Right atrium auricular region (tissue), 2 donors: ENCODE measurements around the gene SLC25A5. TPM values are rescaled to one million over a fixed set of nuclear protein-coding genes. Genes with fewer than 3 reads are reported as not detected.
A peak's percentile ranks its signal among the peaks of the same experiment; 100 is the strongest.

Experiments
- DNase-seq: peaks from one replicate; pipeline ENCODE4 v3.0.0-alpha.2; 2019; ENCODE audit warnings: low spot score
- H3K27ac ChIP-seq, 2 donors: fragments of 200-600 bp; sonication (generic); 1 replicate in 1 of 2; 2 replicates in 1 of 2; pipeline ENCODE4 v1.5.1; 2016 to 2019
- H3K27me3 ChIP-seq, 2 donors: fragments of 200-600 bp; sonication (generic); one replicate each; pipeline versions ENCODE4 v1.5.1 to v1.6.0; 2017 to 2019
- H3K36me3 ChIP-seq: fragments of 200-600 bp; sonication (generic); one replicate; pipeline ENCODE4 v1.5.1; 2016
- H3K4me1 ChIP-seq, 2 donors: fragments of 200-600 bp; sonication (generic); one replicate each; pipeline versions ENCODE4 v1.5.1 to v1.6.0; 2017 to 2019
- H3K4me3 ChIP-seq, 2 donors: fragments of 200-600 bp; sonication (generic); 1 replicate in 1 of 2; 2 replicates in 1 of 2; pipeline ENCODE4 v1.5.1; 2017 to 2019; ENCODE audit warnings: mild to moderate bottlenecking in 1 of 2, moderate library complexity in 1 of 2
- H3K9me3 ChIP-seq, 2 donors: fragments of 200-600 bp; sonication (generic); one replicate each; pipeline ENCODE4 v1.5.1; 2019
- CTCF ChIP-seq, 2 donors: fragments of 200-600 bp; sonication (generic); IDR thresholded peaks; one replicate each; pipeline ENCODE4 v1.5.1; 2019; ENCODE audit warnings: antibody characterized with exemption in 2 of 2
- total RNA-seq, 2 donors: library from RNA; depleted of rRNA; stranded (reverse); fragments of >200 nt; gene quantifications; one replicate each; pipeline ENCODE4 v1.1.0, GENCODE V29; 2016

Gene SLC25A5
- total RNA-seq, 2 donors from 2014 or later, result 134 to 174 TPM

- peaks cover 0 to 4% of the 10 kb centered on the region in 2 donors for H3K4me1 ChIP-seq
- no peaks in the 10 kb centered on the region for H3K27me3 ChIP-seq
- no peaks in the 10 kb centered on the region for H3K9me3 ChIP-seq
- TF ChIP-seq CTCF (IDR thresholded peaks at IDR 0.05), result peak; percentile 52 to 87
- DNase-seq, result peak; percentile 73
- H3K4me3 ChIP-seq, result peak overlapping the region; percentile 72 to 77
- peak overlapping the region; percentile 95 to 96 for H3K27ac ChIP-seq
- peaks cover 22% of the 10 kb centered on the region for H3K36me3 ChIP-seq
Observed at GRCh38 chrX:119468551-119469312, 488 bp downstream of the SLC25A5 start.

- peak in 1 of 2 donors; percentile 18 for TF ChIP-seq CTCF (IDR thresholded peaks at IDR 0.05)
- H3K27me3 ChIP-seq, result no peaks in the 10 kb centered on the region
- peaks cover 22% of the 10 kb centered on the region for H3K36me3 ChIP-seq
- no peak for DNase-seq
- peak overlapping the region; percentile 72 to 77 for H3K4me3 ChIP-seq
- H3K9me3 ChIP-seq, result no peaks in the 10 kb centered on the region
- H3K4me1 ChIP-seq, result peaks cover 0 to 4% of the 10 kb centered on the region in 2 donors
- peak overlapping the region; percentile 95 to 96 for H3K27ac ChIP-seq
Observed at GRCh38 chrX:119469313-119469635, 1.0 kb downstream of the SLC25A5 start.

GRCh38 chrX:119474615-119475388 is 6.6 kb downstream of the SLC25A5 start:
- Histone ChIP-seq H3K36me3 (peaks cover 20% of the 10 kb centered on the region), H3K9me3 (no peaks in the 10 kb centered on the region), H3K27me3 (no peaks in the 10 kb centered on the region), H3K4me1 (no peaks in the 10 kb centered on the region), H3K4me3 (no peak overlapping the region), H3K27ac (no peak overlapping the region)
- DNase-seq, result peak; percentile 36
- TF ChIP-seq CTCF (IDR thresholded peaks at IDR 0.05), result no peak

GRCh38 chrX:119475389-119476101 is 7.3 kb downstream of the SLC25A5 start:
- no peak overlapping the region for H3K4me3 ChIP-seq
- TF ChIP-seq CTCF (IDR thresholded peaks at IDR 0.05), result no peak
- DNase-seq, result no peak
- H3K27ac ChIP-seq, result no peak overlapping the region
- peaks cover 13% of the 10 kb centered on the region for H3K36me3 ChIP-seq
- no peaks in the 10 kb centered on the region for H3K4me1 ChIP-seq
- no peaks in the 10 kb centered on the region for H3K9me3 ChIP-seq
- H3K27me3 ChIP-seq, result no peaks in the 10 kb centered on the region

- H3K9me3 ChIP-seq, result no peaks in the 10 kb centered on the region
- DNase-seq, result no peak
- TF ChIP-seq CTCF (IDR thresholded peaks at IDR 0.05), result no peak
- H3K4me3 ChIP-seq, result peak overlapping the region in 1 of 2 donors; percentile 4
- no peaks in the 10 kb centered on the region for H3K36me3 ChIP-seq
- peak overlapping the region in 1 of 2 donors; percentile 34 for H3K27ac ChIP-seq
- no peaks in the 10 kb centered on the region for H3K27me3 ChIP-seq
- H3K4me1 ChIP-seq, result peaks cover 0 to 8% of the 10 kb centered on the region in 2 donors
Observed at GRCh38 chrX:119477812-119478232, 9.6 kb downstream of the SLC25A5 start.
